Astrocyte of the spinal cord (primary cell): ENCODE results near the gene KDM5B.

Experiments
- DNase-seq: peaks from one replicate; pipeline ENCODE4 v3.0.0; 2011; ENCODE audit warnings: low read depth, low spot score
- H3K4me3 ChIP-seq: 2 replicates; pipeline ENCODE4 v1.5.1; 2011; ENCODE audit warnings: low read depth, mild to moderate bottlenecking, low read length, moderate library complexity
- in situ Hi-C: cut with HindIII; loops from 2 replicates; pipeline ENCODE4 v1.10.0; 2017; ENCODE audit warnings: low sequenced_read_pairs
- TF ChIP-seq, protein P1 (sequence below): IDR thresholded peaks from 2 replicates; pipeline ENCODE4 v1.5.1; 2012; ENCODE audit warnings: low read depth, mild to moderate bottlenecking, low read length, inconsistent platforms

Gene KDM5B

DNA sequence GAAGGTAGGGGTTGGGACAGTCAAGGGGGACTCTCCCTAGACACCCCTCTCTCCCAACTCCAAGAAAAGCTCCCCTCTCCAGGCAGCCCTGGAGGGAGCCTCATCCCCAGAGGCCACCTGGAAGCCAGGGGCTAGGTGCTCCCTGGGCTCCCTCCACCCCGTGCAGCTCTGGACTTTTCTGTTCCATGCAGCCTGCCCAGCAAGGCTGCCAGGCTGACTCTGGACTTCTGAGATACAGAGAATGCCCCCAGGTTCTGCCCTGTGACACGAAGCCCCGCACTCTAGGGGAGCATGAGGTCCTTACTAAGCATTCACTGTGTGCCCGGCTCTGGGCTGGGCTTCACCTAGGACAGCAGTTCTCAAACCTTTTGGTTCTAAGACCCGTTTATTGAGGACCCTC is 108.2 kb downstream of the KDM5B start:
- no peak for DNase-seq
- TF ChIP-seq, protein P1, sequence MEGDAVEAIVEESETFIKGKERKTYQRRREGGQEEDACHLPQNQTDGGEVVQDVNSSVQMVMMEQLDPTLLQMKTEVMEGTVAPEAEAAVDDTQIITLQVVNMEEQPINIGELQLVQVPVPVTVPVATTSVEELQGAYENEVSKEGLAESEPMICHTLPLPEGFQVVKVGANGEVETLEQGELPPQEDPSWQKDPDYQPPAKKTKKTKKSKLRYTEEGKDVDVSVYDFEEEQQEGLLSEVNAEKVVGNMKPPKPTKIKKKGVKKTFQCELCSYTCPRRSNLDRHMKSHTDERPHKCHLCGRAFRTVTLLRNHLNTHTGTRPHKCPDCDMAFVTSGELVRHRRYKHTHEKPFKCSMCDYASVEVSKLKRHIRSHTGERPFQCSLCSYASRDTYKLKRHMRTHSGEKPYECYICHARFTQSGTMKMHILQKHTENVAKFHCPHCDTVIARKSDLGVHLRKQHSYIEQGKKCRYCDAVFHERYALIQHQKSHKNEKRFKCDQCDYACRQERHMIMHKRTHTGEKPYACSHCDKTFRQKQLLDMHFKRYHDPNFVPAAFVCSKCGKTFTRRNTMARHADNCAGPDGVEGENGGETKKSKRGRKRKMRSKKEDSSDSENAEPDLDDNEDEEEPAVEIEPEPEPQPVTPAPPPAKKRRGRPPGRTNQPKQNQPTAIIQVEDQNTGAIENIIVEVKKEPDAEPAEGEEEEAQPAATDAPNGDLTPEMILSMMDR: no peak
- no peak overlapping the region for H3K4me3 ChIP-seq
- in situ Hi-C loops: no loop called here

DNA sequence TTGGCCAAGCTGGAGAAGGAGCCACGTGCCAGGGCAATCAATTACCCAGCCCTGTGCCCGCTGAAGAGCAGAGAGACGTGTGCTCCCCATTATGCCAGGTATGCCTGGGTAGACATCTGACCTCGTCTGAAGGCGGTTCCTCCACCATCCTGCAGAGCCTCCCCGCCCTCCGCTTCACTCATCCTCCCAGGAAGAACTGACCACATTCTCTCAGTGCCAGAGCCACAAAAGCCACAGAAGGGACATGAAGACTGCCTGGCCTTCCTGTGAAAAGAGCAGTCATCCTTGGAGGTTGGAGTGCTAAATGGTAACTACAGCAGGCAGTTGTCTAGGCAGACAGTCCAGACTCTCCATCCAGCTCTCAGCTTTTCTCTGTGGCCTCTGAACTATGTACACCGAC is 109.9 kb downstream of the KDM5B start:
- DNase-seq: no peak
- no peak overlapping the region for H3K4me3 ChIP-seq
- in situ Hi-C loops: no loop called here
- TF ChIP-seq, protein P1: no peak

GRCh38 chr1:202697038-202697437 is 111.2 kb downstream of the KDM5B start:
- DNase-seq: no peak
- in situ Hi-C loops: no loop called here
- H3K4me3 ChIP-seq: no peak overlapping the region
- TF ChIP-seq, protein P1: no peak

GRCh38 chr1:202694314-202694713 is 113.9 kb downstream of the KDM5B start:
- DNase-seq: no peak
- in situ Hi-C loops: no loop called here
- H3K4me3 ChIP-seq: no peak overlapping the region
- TF ChIP-seq, protein P1: no peak

DNA sequence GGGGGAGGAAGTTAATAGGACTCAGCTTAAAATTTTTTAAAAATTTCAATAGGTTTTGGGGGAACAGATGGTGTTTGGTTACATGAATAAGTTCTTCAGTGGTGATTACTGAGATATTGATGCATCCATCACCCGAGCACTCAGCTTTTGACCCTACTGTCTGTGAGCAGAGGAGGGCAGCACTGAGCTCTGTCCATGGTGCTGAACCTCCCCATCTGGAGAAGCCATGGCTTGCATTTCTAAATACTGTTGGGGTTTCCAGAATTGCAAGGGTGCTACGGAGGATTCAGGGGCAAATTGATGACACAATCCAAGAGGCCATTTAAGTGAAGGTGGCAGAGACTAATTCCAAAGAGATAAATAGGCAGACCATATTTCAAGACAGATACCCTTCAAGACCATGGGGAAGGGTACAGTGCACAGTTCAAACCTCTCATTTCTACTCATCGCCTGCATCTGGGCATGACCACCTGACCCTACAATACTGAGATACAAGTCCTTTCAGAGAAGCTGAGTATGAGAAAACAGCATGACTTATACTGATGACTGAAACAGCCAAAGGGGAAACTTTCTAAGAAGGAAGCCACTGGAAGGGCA is 115.2 kb downstream of the KDM5B start:
- in situ Hi-C loops: no loop called here
- peak; percentile 61 for DNase-seq
- no peak overlapping the region for H3K4me3 ChIP-seq
- TF ChIP-seq, protein P1: peak; percentile 27

DNA sequence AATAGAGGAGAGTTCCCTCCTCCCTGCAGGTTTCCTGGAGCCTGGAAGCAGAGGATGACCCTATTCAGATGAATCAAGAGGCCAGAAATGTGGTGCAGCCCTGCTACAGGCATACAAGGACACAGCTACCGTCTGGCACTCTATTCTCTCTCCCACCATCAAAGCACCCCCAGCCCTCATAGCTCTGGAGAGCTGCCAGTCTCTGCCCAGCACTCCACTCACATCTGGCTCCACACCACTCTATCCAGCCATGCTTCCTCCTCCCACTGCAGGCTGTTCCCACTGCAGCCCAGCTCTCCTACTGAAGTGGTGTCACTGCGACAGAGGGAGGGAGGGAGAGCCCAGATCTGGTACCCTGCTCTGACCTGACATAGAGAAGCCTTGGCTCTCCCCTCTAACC is 116.4 kb downstream of the KDM5B start:
- in situ Hi-C loops: no loop called here
- DNase-seq: no peak
- no peak overlapping the region for H3K4me3 ChIP-seq
- TF ChIP-seq, protein P1: no peak
